Endodermal cell (in vitro differentiated cells): ENCODE data around the gene ALDH1A1. TPM values are rescaled to one million over a fixed set of nuclear protein-coding genes. Genes with fewer than 3 reads are reported as not detected.

Experiments used
- DNase-seq: peaks from one replicate; pipeline ENCODE4 v3.0.0-alpha.2; 2017
- H3K27ac ChIP-seq: 2 replicates; pipeline ENCODE4 v1.5.1; 2013; ENCODE audit warnings: mild to moderate bottlenecking, low read depth, low read length, moderate library complexity
- H3K27me3 ChIP-seq: 2 replicates; pipeline ENCODE4 v1.6.1; 2013; ENCODE audit warnings: mild to moderate bottlenecking, low read length, moderate library complexity; ENCODE audit not compliant: insufficient read depth, control insufficient read depth, poor library complexity, severe bottlenecking
- H3K36me3 ChIP-seq: 2 replicates; pipeline ENCODE4 v1.7.0; 2013; ENCODE audit warnings: mild to moderate bottlenecking, low read length, moderate library complexity; ENCODE audit not compliant: control insufficient read depth, insufficient read depth
- H3K4me1 ChIP-seq: one replicate; pipeline ENCODE4 v1.7.0; 2013; ENCODE audit warnings: low read length; ENCODE audit not compliant: control insufficient read depth, insufficient read depth
- H3K4me3 ChIP-seq: 2 replicates; pipeline ENCODE4 v1.5.1; 2013; ENCODE audit warnings: mild to moderate bottlenecking, low read length, moderate library complexity
- H3K9ac ChIP-seq: 2 replicates; pipeline ENCODE4 v1.6.1; 2013; ENCODE audit warnings: mild to moderate bottlenecking, low read length, moderate library complexity; ENCODE audit not compliant: poor library complexity, severe bottlenecking; ENCODE audit errors: extremely low read depth
- H3K9me3 ChIP-seq: 2 replicates; pipeline ENCODE4 v1.6.1; 2013; ENCODE audit warnings: mild to moderate bottlenecking, low read length, moderate library complexity; ENCODE audit not compliant: control insufficient read depth
- H3K27ac Mint-ChIP-seq: 2 replicates; pipeline ENCODE4 v1.8.0; 2020; ENCODE audit warnings: mixed read lengths
- H3K27me3 Mint-ChIP-seq: 2 replicates; pipeline ENCODE4 v1.8.0; 2021; ENCODE audit warnings: mild to moderate bottlenecking, mixed read lengths; ENCODE audit not compliant: insufficient read depth
- H3K36me3 Mint-ChIP-seq: 2 replicates; pipeline ENCODE4 v1.8.0; 2020; ENCODE audit warnings: low read depth, mixed read lengths
- H3K4me1 Mint-ChIP-seq: 2 replicates; pipeline ENCODE4 v1.8.0; 2020; ENCODE audit warnings: mixed read lengths
- H3K4me3 Mint-ChIP-seq: 2 replicates; pipeline ENCODE4 v1.8.0; 2020; ENCODE audit warnings: mild to moderate bottlenecking, moderate library complexity, mixed read lengths
- H3K9me3 Mint-ChIP-seq: 2 replicates; pipeline ENCODE4 v1.8.0; 2020; ENCODE audit warnings: mild to moderate bottlenecking, mixed read lengths
- WGBS, 2 experiments: methylation state at CpG; one replicate each; pipeline versions ENCODE4 v1.1.5 to v1.1.7; 2013; ENCODE audit warnings: missing lambda C conversion rate in 2 of 2, mixed read lengths in 1 of 2; ENCODE audit not compliant: insufficient coverage in 1 of 2, insufficient read length in 1 of 2; 5-methylcytosine and 5-hydroxymethylcytosine counted together
- total RNA-seq, 2 donors: library from RNA; stranded (reverse); fragmentation: NEBNext Ultra II Directional in 1 of 2; extraction: Animal tissue kit (Norgen Biotek cat#: 25700) in 1 of 2; gene quantifications; 2 replicates in 1 of 2; 3 replicates in 1 of 2; pipeline ENCODE4 v1.2.1, GENCODE V29; 2021
- TF ChIP-seq, protein P1 (sequence below): fragments of 200-600 bp; sonication (generic); conservative IDR thresholded peaks from 2 replicates; pipeline ENCODE4 v1.5.0; 2021; ENCODE audit warnings: antibody characterized with exemption, mild to moderate bottlenecking

ALDH1A1 gene
- total RNA-seq, 2 donors from 2014 or later = 3.5 to 4.6 TPM

DNA sequence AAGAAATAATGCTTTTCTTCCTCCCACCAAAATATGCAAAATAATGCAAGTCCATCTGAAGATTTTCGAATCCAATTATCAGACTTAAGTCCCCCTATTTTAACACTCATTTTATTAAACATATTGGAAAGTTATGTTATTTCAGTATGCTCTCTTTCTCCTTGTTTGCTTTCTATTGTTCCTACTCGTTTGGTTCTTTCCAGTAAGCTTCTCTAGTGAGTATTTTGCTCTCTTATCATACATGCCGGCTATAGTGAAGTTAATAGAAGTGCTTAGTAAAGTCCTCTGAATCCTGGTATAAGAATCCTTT lies 517 bp downstream of the ALDH1A1 start:
- Mint-ChIP-seq H3K36me3 (no peaks in the 10 kb centered on the region), H3K27me3 (peaks cover 5% of the 10 kb centered on the region), H3K4me1 (peaks cover 41% of the 10 kb centered on the region), H3K9me3 (no peaks in the 10 kb centered on the region), H3K27ac (peak overlapping the region; percentile 75), H3K4me3 (no peak overlapping the region)
- no peak for DNase-seq
- Histone ChIP-seq H3K27ac (no peak overlapping the region), H3K27me3 (peaks cover 16% of the 10 kb centered on the region), H3K9me3 (no peaks in the 10 kb centered on the region), H3K9ac (no peak overlapping the region), H3K36me3 (no peaks in the 10 kb centered on the region), H3K4me3 (no peak overlapping the region), H3K4me1 (peaks cover 14% of the 10 kb centered on the region)
- TF ChIP-seq, protein P1, sequence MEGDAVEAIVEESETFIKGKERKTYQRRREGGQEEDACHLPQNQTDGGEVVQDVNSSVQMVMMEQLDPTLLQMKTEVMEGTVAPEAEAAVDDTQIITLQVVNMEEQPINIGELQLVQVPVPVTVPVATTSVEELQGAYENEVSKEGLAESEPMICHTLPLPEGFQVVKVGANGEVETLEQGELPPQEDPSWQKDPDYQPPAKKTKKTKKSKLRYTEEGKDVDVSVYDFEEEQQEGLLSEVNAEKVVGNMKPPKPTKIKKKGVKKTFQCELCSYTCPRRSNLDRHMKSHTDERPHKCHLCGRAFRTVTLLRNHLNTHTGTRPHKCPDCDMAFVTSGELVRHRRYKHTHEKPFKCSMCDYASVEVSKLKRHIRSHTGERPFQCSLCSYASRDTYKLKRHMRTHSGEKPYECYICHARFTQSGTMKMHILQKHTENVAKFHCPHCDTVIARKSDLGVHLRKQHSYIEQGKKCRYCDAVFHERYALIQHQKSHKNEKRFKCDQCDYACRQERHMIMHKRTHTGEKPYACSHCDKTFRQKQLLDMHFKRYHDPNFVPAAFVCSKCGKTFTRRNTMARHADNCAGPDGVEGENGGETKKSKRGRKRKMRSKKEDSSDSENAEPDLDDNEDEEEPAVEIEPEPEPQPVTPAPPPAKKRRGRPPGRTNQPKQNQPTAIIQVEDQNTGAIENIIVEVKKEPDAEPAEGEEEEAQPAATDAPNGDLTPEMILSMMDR = no peak
- 84% methylated on average over 3 of the region's 3 CpGs; no CpG with 5 or more reads in 1 of the 2 experiments for WGBS, 2 experiments

DNA sequence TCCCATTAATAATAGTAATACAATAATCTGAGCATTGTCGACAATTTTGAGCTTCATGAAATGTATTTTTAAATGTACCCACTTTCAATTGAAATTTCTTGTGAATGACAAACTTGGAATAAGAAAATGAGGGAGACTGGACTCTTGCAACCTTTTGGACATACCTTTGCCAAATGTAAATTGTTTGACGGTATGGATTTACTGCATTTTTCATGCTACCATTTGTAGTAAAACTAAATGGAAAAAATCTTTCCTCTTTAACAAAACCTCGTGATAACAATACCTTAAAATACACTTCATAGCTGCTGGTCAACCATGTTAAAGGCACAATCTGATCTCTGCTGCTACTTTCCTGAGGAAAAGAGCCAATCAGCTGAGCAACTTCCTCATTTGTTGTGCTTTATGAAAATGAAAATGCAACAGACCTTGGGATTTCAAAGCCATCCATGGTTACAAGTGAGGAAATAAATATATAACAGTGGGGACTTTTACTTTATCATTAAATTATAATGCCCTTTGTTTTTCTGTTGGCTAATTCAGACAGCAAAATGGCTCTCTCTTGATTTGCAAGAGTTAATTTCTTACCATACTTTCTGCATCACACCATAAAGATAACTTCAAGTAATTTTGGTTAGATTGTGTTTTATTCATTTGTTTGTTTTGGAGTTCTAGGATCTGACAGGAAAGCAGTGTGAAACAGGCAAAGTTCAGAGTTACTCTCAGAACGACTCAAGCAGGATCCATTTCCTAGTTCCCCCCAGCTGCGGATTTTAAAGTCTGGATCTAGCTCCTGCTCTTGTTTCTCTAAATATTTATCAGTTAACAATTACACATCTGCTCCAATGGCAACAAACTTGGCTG lies 1.1 kb downstream of the ALDH1A1 start:
- H3K27me3 ChIP-seq = peaks cover 16% of the 10 kb centered on the region
- Mint-ChIP-seq H3K36me3 (no peaks in the 10 kb centered on the region), H3K4me1 (peaks cover 47% of the 10 kb centered on the region), H3K9me3 (no peaks in the 10 kb centered on the region), H3K27ac (peak overlapping the region; percentile 75), H3K4me3 (no peak overlapping the region), H3K27me3 (peaks cover 5% of the 10 kb centered on the region)
- TF ChIP-seq, protein P1 = no peak
- DNase-seq = no peak
- 85 to 94% methylated on average over 4 to 5 of the region's 5 CpGs for WGBS, 2 experiments
- H3K36me3 ChIP-seq = no peaks in the 10 kb centered on the region
- no peak overlapping the region for H3K9ac ChIP-seq
- H3K4me1 ChIP-seq = peaks cover 18% of the 10 kb centered on the region
- H3K4me3 ChIP-seq = no peak overlapping the region
- H3K9me3 ChIP-seq = no peaks in the 10 kb centered on the region
- no peak overlapping the region for H3K27ac ChIP-seq

DNA sequence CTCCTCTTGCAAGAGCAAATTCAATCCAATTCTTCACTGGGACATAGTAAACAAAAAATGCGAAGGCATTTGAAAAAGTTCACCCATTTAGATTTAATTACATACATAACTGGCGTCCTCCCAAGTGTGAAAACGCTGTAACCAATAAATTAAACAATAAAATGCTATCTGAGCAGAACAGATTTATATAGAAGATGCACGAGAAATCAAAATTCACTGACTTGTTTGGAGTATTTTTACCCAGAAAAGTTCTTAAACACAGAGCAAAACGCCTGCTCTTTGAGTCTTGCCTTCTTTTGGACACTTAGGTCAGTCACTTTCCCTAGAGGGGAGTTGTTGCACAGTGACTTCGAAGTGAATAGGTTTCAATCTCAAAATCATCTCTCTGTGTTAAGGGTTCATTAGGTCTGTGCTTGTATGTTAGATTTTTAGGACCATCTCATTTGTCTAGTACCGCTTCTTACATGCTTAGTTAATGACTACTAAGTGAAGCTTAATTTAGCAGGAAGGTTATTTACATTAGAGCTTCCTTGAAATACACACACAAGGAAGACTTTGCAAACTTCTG lies 1.9 kb downstream of the ALDH1A1 start:
- H3K27me3 ChIP-seq = peaks cover 16% of the 10 kb centered on the region
- Mint-ChIP-seq H3K36me3 (no peaks in the 10 kb centered on the region), H3K27me3 (peaks cover 7% of the 10 kb centered on the region), H3K9me3 (no peaks in the 10 kb centered on the region), H3K4me3 (no peak overlapping the region), H3K4me1 (peaks cover 54% of the 10 kb centered on the region), H3K27ac (no peak overlapping the region)
- H3K4me3 ChIP-seq = no peak overlapping the region
- no peak for DNase-seq
- H3K36me3 ChIP-seq = no peaks in the 10 kb centered on the region
- H3K27ac ChIP-seq = no peak overlapping the region
- 91 to 93% methylated on average over 5 to 7 of the region's 7 CpGs for WGBS, 2 experiments
- H3K9me3 ChIP-seq = no peaks in the 10 kb centered on the region
- peaks cover 18% of the 10 kb centered on the region for H3K4me1 ChIP-seq
- TF ChIP-seq, protein P1 = no peak
- H3K9ac ChIP-seq = no peak overlapping the region
